GM08714 (cell line): ENCODE results near the gene ALCAM.

ENCODE experiments used
- H3K4me3 ChIP-seq: fragments of 200-500 bp; sonication (Bioruptor generic); 2 replicates; pipeline ENCODE4 v1.5.1; 2014; ENCODE audit warnings: mild to moderate bottlenecking, low read length, inconsistent platforms
- ZNF274 ChIP-seq: IDR thresholded peaks from 2 replicates; pipeline ENCODE4 v1.6.1; 2012; ENCODE audit warnings: mild to moderate bottlenecking, low read depth, low read length

The ALCAM gene

DNA sequence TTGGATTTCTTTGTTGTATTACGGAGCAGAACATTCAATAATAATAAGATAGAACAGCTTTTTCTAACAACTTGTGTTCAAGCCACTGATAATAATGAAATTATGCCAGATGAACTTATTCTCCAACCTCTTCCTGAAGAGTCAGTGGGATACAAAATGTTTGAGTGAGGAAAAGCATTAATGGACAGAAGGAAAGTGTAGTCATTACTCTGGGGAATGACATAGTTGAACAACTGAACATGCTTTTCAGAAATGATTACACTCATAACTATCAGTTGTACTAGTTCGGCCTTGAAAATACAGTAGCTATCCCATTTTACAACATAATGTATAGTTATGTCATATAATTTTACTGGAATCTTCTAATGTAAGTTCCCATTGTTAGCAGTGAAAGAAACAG lies 55.9 kb downstream of the ALCAM start:
- no peak overlapping the region for H3K4me3 ChIP-seq
- no peak for TF ChIP-seq ZNF274

DNA sequence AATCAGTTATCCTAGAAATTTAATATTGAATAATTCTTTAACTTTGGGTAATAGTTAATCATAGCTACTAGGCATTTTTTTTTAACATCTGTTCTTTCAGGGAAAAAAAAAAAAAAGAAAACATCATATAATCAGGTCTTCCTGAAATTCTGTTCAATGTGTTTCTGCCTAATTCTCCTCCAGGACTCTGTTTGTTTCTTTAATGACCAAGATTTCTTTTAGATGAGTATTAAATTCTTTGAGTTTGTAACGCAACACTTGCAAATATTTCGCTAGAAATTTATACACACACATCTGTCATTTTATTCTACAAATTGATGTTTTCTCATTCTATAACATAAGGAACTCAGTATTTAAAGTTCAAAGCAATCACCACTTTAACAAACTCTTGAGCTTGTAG lies 56.7 kb downstream of the ALCAM start:
- no peak overlapping the region for H3K4me3 ChIP-seq
- no peak for TF ChIP-seq ZNF274

DNA sequence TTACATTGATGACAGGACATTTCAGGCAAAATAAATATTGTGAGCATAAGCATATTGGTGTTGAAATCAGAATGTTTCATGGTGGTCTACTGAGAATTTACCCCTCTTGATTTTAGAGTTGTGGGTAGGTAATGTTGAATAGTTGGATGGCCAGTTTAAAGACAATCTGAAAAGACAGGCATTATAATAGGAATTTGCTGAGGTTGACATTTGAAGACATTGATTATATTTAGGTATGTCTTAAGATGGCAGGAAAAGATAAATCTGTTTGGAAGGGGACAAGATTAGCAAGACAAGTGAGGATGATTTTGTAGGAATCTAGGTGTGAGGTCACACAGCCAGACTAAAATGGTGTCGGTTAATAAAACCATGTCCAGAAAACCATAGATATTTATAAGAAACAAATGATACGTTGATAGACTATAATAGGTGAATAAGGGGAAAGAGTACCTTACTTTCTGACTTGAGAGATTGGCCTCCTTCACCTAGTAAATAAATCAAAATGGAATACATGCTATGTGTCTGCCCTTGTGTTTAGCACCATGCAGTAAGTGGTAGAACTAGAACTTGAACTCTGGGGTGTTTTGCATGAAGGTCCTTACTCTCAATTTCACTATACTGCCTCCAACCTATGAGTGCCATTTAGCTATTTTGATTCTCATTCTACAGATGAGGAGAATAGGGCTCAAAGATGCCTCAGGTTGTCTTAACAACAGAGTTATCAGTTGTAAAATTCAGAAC lies 57.9 kb downstream of the ALCAM start:
- TF ChIP-seq ZNF274, result no peak
- H3K4me3 ChIP-seq, result no peak overlapping the region

DNA sequence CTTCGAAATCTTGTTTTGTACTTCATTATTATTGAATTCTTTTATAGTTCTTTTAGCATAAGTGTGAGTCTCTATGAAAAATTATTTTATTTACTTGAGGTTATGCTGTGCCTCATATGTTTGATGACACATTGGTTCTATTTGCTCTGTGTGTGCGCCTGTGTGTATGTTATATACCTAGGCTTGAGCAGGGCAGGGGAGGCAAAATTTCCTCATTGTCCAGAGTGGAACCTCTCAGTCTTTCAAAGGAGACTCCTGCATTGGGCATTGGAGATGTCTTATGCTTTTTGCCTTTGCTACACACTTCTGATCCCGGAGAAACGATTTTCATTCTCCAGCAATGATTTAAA lies 58.4 kb downstream of the ALCAM start:
- TF ChIP-seq ZNF274, result no peak

DNA sequence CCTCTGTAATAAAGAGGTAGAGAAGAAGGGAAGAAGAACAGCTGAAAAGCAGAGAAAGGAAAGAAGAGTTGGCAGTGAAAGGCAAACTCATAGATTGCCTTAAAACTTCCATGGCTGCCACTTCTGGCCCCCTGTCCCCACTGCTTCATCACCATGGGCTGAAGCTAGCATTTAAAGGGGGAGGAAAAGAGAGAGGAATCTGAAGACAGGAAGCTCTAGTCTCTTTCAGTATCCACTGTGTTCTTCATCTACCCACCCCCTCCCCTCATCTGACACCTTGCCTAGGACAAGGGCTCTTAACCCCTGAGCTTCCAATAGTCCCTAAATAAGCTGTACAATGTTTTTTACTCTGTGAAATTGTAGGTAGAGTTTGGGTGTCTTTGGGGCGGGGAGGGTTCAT lies 60.6 kb downstream of the ALCAM start:
- no peak for TF ChIP-seq ZNF274
- no peak overlapping the region for H3K4me3 ChIP-seq

More for the DNA sequence above, 58.4 kb downstream of the ALCAM start:
- no peak overlapping the region for H3K4me3 ChIP-seq

DNA sequence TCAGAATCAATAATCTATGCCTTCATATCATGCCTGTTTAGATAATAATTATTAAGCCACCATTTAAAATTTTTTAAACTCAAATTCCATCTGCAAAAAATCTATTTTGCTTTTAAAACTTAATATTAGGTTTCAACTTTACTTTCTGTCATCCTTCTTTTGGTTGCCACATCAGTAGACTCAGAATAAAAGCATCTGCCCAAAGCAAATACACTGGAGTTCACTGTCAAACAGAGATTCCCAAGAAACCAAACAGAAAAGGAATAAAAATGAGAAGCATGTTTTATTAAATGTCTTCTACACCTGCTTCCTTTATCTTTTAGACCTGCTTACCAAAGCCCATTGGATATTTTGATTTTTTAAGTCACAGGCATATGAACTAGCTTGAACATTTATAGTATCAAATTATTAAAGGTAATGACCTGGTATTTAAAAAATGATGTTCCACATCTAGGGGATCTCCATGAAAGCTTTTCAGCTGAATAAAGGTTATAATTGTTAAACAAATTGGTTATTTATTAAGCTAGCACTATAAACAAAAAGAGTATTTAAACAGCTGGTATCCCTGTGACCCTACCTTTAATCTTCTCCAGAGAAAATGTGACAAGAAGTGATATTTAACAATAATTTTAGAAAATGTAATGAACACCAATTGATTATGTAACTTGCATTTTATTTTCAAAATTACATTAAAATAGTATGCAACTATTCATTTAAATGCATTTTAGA lies 62.5 kb downstream of the ALCAM start:
- no peak overlapping the region for H3K4me3 ChIP-seq
- TF ChIP-seq ZNF274, result no peak

DNA sequence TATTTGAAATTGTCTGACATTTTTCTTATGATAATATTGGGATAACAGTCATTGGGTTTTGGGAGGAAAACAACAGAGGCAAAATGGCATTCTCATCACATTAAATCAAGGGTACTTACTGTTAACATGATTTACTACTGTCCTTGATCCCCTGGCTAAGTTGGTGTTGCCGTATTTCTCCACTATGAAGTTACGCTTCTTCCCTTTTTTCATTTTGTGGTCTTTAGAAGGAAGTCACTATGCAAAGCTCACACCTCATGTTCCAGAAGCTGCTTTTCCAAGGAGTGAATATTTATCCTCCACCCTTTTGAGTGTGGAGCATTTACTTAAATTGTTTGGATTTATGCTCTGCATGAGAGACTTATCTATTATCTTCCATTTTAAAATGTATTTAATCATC lies 63.7 kb downstream of the ALCAM start:
- H3K4me3 ChIP-seq, result no peak overlapping the region
- no peak for TF ChIP-seq ZNF274

DNA sequence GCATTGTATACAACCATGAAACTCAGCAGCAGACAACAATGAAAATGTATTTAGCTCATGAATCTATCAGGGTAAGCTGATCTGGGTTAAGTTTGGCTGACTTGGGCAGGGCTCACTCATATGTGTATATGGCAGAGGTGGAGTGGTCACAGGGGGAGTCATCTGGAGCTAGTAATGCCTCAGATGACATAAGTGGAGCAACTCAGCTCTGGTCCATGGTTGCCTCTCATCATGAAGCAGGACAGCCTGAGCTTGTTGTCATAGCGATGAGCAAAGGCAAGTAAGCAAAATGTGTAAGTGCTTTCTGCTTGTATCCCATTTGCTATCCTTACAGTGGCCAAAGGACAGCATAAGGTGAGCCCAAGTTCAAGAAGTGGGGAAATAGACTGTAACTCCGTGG lies 64.5 kb downstream of the ALCAM start:
- no peak overlapping the region for H3K4me3 ChIP-seq
- TF ChIP-seq ZNF274, result no peak

DNA sequence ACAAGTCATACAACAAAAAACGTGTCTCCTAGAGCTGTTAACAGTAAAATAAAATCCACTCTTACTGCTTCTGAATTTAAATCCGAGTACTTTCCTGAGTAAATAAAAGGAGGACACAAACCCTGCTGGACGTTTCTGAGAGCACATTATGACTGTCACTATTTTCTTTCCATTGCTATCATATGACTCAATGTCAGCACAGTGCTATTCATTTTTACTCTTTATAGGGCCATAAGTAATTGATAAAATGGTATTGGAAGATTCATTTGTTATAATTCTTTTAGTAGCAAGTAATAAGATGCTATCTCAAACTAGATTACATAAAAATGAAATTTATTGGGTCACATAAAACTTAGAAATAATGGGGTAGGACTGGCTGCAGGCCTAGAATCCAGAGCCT lies 68.6 kb downstream of the ALCAM start:
- H3K4me3 ChIP-seq, result no peak overlapping the region
- no peak for TF ChIP-seq ZNF274

DNA sequence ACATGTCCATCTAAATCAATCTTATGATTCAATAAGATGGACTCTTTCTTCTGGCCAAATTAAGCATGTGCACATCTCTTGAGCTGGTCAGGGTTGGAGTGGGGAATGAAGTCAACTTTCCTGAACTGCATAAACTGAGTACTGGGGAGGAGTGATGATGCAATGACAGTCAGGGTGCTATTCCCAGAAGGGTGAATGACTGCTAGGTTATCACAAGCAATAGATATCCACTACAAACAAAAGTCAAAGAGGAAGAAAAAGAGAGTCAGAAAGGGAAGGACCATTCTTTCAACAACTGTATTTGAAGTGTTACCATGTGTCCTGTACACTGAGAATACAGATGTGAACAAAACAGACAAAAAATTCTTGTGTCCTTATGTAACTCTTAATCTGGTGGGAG lies 70.0 kb downstream of the ALCAM start:
- H3K4me3 ChIP-seq, result no peak overlapping the region
- no peak for TF ChIP-seq ZNF274

DNA sequence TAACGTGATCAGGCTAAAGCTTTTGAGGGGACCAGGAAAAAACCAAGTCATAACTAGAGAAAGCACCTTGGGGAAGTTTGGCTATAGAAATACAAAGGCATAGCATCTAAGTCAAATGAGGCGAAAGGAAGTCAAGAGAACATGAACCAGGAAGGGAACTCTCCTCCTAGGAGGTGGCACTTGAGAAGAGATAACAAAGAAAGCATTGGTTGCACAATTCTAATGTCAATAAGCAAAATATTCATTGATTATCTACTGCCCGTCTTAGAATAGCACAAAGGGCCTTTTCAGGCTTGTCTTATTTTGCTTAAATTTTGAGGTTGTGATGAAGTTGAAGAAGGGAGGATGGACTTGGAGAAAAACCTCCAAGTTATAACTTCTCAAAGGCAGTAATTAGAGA lies 73.4 kb downstream of the ALCAM start:
- no peak for TF ChIP-seq ZNF274

DNA sequence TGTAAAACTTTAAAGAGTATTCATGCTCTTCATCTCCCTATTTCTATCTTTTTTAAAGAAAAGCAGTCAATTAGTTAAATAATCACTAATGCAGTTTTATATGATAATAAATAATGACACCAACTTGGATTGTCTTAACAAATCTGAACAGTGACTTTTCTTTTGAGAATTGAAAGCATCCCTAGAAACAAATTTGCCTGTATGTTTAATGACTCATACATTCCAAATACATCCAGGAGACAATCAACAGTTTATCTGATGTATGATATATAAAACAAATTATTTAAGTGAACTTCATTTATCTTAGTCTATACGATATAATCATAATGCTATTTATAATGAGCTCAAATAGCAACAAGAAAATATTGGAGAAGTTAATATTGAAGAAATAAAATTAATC lies 78.0 kb downstream of the ALCAM start:
- no peak for TF ChIP-seq ZNF274
- H3K4me3 ChIP-seq, result no peak overlapping the region

More for the DNA sequence above, 73.4 kb downstream of the ALCAM start:
- no peak overlapping the region for H3K4me3 ChIP-seq

DNA sequence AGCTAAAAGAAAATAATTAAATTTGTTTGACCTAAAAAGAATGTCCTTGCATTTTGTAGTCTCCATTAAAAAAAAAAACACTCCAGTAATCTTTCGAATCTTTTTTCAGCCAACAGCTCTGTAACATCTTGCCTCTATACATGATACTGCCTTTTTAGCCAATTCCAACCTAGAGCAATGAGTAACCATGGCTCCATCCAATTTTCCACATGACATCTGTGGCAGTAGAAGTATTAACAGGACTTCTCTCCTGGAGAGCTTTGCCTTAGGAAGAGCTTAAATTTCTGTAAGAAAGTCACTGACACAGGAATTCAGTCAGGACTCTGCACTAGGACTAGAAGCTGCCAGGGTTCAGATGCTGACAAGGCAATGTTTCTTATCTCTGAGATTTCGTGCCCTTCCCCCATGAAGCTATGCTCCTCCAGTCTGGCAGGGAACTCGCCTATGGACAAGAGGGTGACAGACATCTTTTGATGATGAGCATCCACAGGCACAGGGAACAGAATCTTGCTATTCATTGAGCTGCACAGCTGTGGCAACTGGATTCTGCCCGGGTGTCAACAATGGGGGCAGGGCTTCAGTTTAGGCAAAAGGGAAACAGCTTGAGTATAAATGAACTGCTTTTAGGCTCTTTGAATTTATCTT lies 81.8 kb downstream of the ALCAM start:
- no peak overlapping the region for H3K4me3 ChIP-seq
- no peak for TF ChIP-seq ZNF274

DNA sequence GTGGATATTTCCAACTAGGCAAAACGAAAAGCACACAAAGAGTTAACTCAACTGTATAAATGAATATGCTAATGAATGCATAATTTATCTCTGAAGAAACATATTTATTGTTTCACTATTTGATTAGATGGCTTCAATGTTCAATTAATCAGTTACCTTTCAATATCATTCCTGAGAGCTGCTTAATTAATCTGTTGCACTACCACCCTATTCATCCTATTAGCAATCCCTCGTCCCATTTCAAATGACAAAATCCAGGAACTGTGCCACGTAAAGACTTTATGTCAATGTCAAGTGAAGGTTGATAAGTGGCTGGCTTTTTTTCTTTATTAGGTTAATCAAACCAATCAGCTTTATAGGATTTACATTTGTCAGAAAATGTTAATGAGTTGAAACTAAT lies 82.7 kb downstream of the ALCAM start:
- no peak for TF ChIP-seq ZNF274
- no peak overlapping the region for H3K4me3 ChIP-seq

DNA sequence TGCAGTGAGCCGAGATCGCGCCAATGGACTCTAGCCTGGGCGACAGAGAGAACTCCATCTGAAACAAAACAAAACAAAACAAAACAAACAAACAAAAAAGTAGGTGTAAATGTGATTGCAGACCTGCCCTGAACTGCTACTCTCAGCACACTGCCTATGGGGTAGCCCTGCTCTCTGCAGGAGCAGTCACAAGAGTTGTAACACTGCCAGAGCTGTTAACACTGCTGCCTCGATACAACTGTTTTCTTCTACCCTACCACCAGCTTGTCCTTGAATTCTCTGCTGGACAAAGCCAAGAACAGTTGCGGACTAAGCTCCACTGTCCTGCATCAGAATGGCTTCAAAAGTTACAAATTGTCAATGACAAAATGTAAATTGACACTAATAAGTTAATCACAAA lies 89.3 kb downstream of the ALCAM start:
- TF ChIP-seq ZNF274, result no peak
- H3K4me3 ChIP-seq, result no peak overlapping the region
